Loucy (cell line): ENCODE measurements around the gene CAPN3.
A peak's percentile ranks its signal among the peaks of the same experiment; 100 is the strongest.

Source experiments
- H2AFZ ChIP-seq: fragments of 200-600 bp; sonication (generic); 2 replicates; pipeline ENCODE4 v1.6.0; 2016; ENCODE audit warnings: antibody characterized with exemption, mild to moderate bottlenecking, low read length, moderate library complexity
- H3F3A ChIP-seq: fragments of 200-600 bp; 2 replicates; pipeline ENCODE4 v1.6.0; 2016; ENCODE audit warnings: antibody characterized with exemption, low read depth, mild to moderate bottlenecking
- H3K27me3 ChIP-seq: fragments of 200-600 bp; sonication (generic); 2 replicates; pipeline ENCODE4 v1.6.1; 2014; ENCODE audit warnings: low read length, mild to moderate bottlenecking; ENCODE audit not compliant: insufficient read depth, poor library complexity, severe bottlenecking
- H3K36me3 ChIP-seq: fragments of 200-600 bp; sonication (generic); 2 replicates; pipeline ENCODE4 v1.6.1; 2016; ENCODE audit warnings: low read length; ENCODE audit not compliant: insufficient read depth
- H3K4me1 ChIP-seq: fragments of 200-600 bp; sonication (generic); 2 replicates; pipeline ENCODE4 v1.5.1; 2014; ENCODE audit warnings: low read length, mild to moderate bottlenecking; ENCODE audit not compliant: insufficient read depth, poor library complexity, severe bottlenecking
- H3K4me2 ChIP-seq: fragments of 200-600 bp; sonication (generic); 2 replicates; pipeline ENCODE4 v1.6.0; 2014; ENCODE audit warnings: antibody characterized with exemption, low read length, low read depth, mild to moderate bottlenecking; ENCODE audit not compliant: poor library complexity, severe bottlenecking
- H3K4me3 ChIP-seq: fragments of 200-600 bp; sonication (generic); 2 replicates; pipeline ENCODE4 v1.5.1; 2014; ENCODE audit warnings: low read length, mild to moderate bottlenecking, mixed read lengths; ENCODE audit not compliant: poor library complexity, severe bottlenecking
- H3K79me2 ChIP-seq: fragments of 200-600 bp; sonication (generic); 2 replicates; pipeline ENCODE4 v1.6.1; 2014; ENCODE audit warnings: low read length; ENCODE audit not compliant: insufficient read depth
- H3K9ac ChIP-seq: fragments of 200-600 bp; sonication (generic); 2 replicates; pipeline ENCODE4 v1.6.0; 2014; ENCODE audit warnings: mild to moderate bottlenecking, low read depth, low read length, moderate library complexity; ENCODE audit not compliant: poor library complexity, severe bottlenecking
- H3K9me2 ChIP-seq: fragments of 200-600 bp; sonication (generic); replicated peaks from 2 replicates; pipeline ENCODE4 v1.6.1; 2016; ENCODE audit warnings: low read depth, low read length, mixed read lengths
- H3K9me3 ChIP-seq: fragments of 200-600 bp; sonication (generic); 2 replicates; pipeline ENCODE4 v1.6.1; 2014; ENCODE audit warnings: mild to moderate bottlenecking, antibody characterized with exemption, low read length, low read depth; ENCODE audit not compliant: insufficient read depth
- H4K20me1 ChIP-seq: fragments of 200-600 bp; sonication (generic); 2 replicates; pipeline ENCODE4 v1.6.0; 2014; ENCODE audit warnings: antibody characterized with exemption, low read length, mild to moderate bottlenecking; ENCODE audit not compliant: insufficient read depth, poor library complexity, severe bottlenecking
- CTCF ChIP-seq: fragments of 200-600 bp; sonication (generic); conservative IDR thresholded peaks from 2 replicates; pipeline ENCODE4 v1.5.1; 2014; ENCODE audit warnings: mild to moderate bottlenecking, antibody characterized with exemption, low read length
- EZH2phosphoT487 ChIP-seq: fragments of 200-600 bp; IDR thresholded peaks from 2 replicates; pipeline ENCODE4 v1.6.1; 2018; ENCODE audit warnings: antibody characterized with exemption, mild to moderate bottlenecking, moderate library complexity, borderline replicate concordance

Gene CAPN3

GRCh38 chr15:42384597-42384996 lies 25.3 kb downstream of the CAPN3 start:
- Histone ChIP-seq H3K4me1 (peaks cover 22% of the 10 kb centered on the region), H3K27me3 (no peaks in the 10 kb centered on the region), H3F3A (no peaks in the 10 kb centered on the region), H3K9ac (peak overlapping the region; percentile 10), H3K9me2 (no peaks in the 10 kb centered on the region), H3K4me3 (no peak overlapping the region), H3K79me2 (no peaks in the 10 kb centered on the region), H3K36me3 (no peaks in the 10 kb centered on the region), H3K9me3 (no peaks in the 10 kb centered on the region), H3K4me2 (peak overlapping the region; percentile 6), H4K20me1 (no peaks in the 10 kb centered on the region), H2AFZ (peak overlapping the region; percentile 49)
- TF ChIP-seq CTCF = no peak

GRCh38 chr15:42385206-42385979 lies 26.1 kb downstream of the CAPN3 start:
- H3K36me3 ChIP-seq = no peaks in the 10 kb centered on the region
- no peaks in the 10 kb centered on the region for H3F3A ChIP-seq
- H3K27me3 ChIP-seq = no peaks in the 10 kb centered on the region
- peak overlapping the region; percentile 6 for H3K4me2 ChIP-seq
- H4K20me1 ChIP-seq = no peaks in the 10 kb centered on the region
- H2AFZ ChIP-seq = peak overlapping the region; percentile 49
- no peaks in the 10 kb centered on the region for H3K79me2 ChIP-seq
- peaks cover 22% of the 10 kb centered on the region for H3K4me1 ChIP-seq
- no peak overlapping the region for H3K9ac ChIP-seq
- TF ChIP-seq EZH2phosphoT487 = no peak
- peak; percentile 94 for TF ChIP-seq CTCF
- no peaks in the 10 kb centered on the region for H3K9me2 ChIP-seq
- no peaks in the 10 kb centered on the region for H3K9me3 ChIP-seq
- H3K4me3 ChIP-seq = no peak overlapping the region

GRCh38 chr15:42385980-42386700 lies 26.8 kb downstream of the CAPN3 start:
- Histone ChIP-seq H3K4me3 (no peak overlapping the region), H3K27me3 (no peaks in the 10 kb centered on the region), H3K4me2 (no peak overlapping the region), H3K9me3 (no peaks in the 10 kb centered on the region), H2AFZ (peak overlapping the region; percentile 49), H3K9ac (no peak overlapping the region), H3K36me3 (no peaks in the 10 kb centered on the region), H3K79me2 (no peaks in the 10 kb centered on the region), H3F3A (no peaks in the 10 kb centered on the region), H3K4me1 (peaks cover 22% of the 10 kb centered on the region), H3K9me2 (no peaks in the 10 kb centered on the region), H4K20me1 (no peaks in the 10 kb centered on the region)
- no peak for TF ChIP-seq EZH2phosphoT487
- TF ChIP-seq CTCF = no peak
